Esophagus muscularis mucosa (tissue), 4 donors: ENCODE results near the gene CD74. TPM values are rescaled to one million over a fixed set of nuclear protein-coding genes. Genes with fewer than 3 reads are reported as not detected.

Experiments
- DNase-seq: peaks from one replicate; pipeline ENCODE4 v3.0.0-alpha.2; 2017; ENCODE audit errors: extremely low spot score
- H3K27ac ChIP-seq, 4 donors: fragments of 200-600 bp; sonication (generic); replicated peaks in 1 of 4; 1 replicate in 3 of 4; 2 replicates in 1 of 4; pipeline ENCODE4 v1.5.1; 2016 to 2019; ENCODE audit warnings: mild to moderate bottlenecking in 1 of 4
- H3K27me3 ChIP-seq, 4 donors: fragments of 200-600 bp; sonication (generic); one replicate each; pipeline versions ENCODE4 v1.5.1 to v1.6.0; 2016 to 2019
- H3K36me3 ChIP-seq, 4 donors: fragments of 200-600 bp; sonication (generic); one replicate each; pipeline ENCODE4 v1.5.1; 2016 to 2019
- H3K4me1 ChIP-seq, 4 donors: fragments of 200-600 bp; sonication (generic); one replicate each; pipeline ENCODE4 v1.5.1; 2016 to 2019
- H3K4me3 ChIP-seq, 4 donors: fragments of 200-600 bp; sonication (generic); 1 replicate in 2 of 4; 2 replicates in 2 of 4; pipeline ENCODE4 v1.5.1; 2016 to 2019; ENCODE audit warnings: mild to moderate bottlenecking in 4 of 4, moderate library complexity in 1 of 4
- H3K9me3 ChIP-seq, 4 donors: fragments of 200-600 bp; sonication (generic); 1 replicate in 3 of 4; 2 replicates in 1 of 4; pipeline ENCODE4 v1.5.1; 2016 to 2019
- CTCF ChIP-seq, 3 experiments: fragments of 200-600 bp in 2 of 3; fragments of 450-650 bp in 1 of 3; sonication (generic) in 2 of 3; IDR thresholded peaks; one replicate each; pipeline ENCODE4 v1.5.1; 2017 to 2019; ENCODE audit warnings: antibody characterized with exemption in 3 of 3, mild to moderate bottlenecking in 2 of 3, moderate library complexity in 1 of 3
- EP300 ChIP-seq: sonication (generic); formaldehyde crosslinking; IDR thresholded peaks from one replicate; pipeline ENCODE4 v1.6.1; 2017; ENCODE audit warnings: antibody characterized with exemption
- POLR2A ChIP-seq: fragments of 450-650 bp; IDR thresholded peaks from one replicate; pipeline ENCODE4 v1.6.1; 2017; ENCODE audit warnings: antibody characterized with exemption, moderate library complexity, mild to moderate bottlenecking, low read depth
- POLR2AphosphoS5 ChIP-seq, 2 donors: sonication (generic); formaldehyde crosslinking; IDR thresholded peaks; one replicate each; pipeline ENCODE4 v1.6.1; 2017; ENCODE audit warnings: antibody characterized with exemption in 2 of 2
- WGBS: methylation state at CpG from one replicate; pipeline ENCODE4 v1.1.5; 2018; 5-methylcytosine and 5-hydroxymethylcytosine counted together
- intact Hi-C: fragments of 100-400 bp; cut with DNase I; formaldehyde crosslinking; loops from one replicate; pipeline ENCODE4 v1.15.1; 2023
- total RNA-seq, 4 donors: library from RNA; depleted of rRNA; stranded (reverse); fragments of >200 nt; gene quantifications; one replicate each; pipeline versions ENCODE4 v1.1.0 to v1.2.1, GENCODE V29; 2016

Gene CD74
- total RNA-seq, 4 donors from 2014 or later: 270 to 595 (median 555) TPM

DNA sequence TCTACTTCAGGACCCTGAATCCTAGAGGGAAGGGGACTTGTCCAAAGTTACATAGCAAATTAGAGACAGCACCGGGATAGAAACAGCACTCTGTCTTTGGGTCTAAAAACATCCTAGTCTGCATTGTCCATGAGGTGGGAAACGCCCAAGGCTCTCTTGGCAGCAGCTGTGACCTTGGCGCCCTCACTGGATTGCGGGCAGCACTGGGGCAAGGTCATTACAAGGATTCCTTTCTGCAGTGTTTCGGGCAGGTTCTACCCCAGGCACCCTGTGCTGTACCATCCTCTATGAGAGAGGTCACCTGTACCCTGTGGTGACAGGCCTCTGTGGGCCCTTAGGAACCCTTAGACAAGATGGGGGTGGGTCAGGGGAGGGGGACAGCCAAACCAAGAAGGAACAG lies 8.6 kb downstream of the CD74 start:
- 71% methylated on average over 5 of the region's 5 CpGs for WGBS
- H3K27me3 ChIP-seq: no peaks in the 10 kb centered on the region
- no peak overlapping the region for H3K4me3 ChIP-seq
- intact Hi-C loops: no loop called here
- TF ChIP-seq POLR2A (no peak), CTCF (IDR thresholded peaks at IDR 0.05) (no peak), EP300 (no peak)
- H3K27ac ChIP-seq: no peak overlapping the region
- H3K36me3 ChIP-seq: peaks cover 21 to 78% (median 58%) of the 10 kb centered on the region in 4 donors
- no peaks in the 10 kb centered on the region for H3K9me3 ChIP-seq
- peaks cover 4 to 17% (median 13%) of the 10 kb centered on the region in 4 donors for H3K4me1 ChIP-seq
- DNase-seq: no peak

DNA sequence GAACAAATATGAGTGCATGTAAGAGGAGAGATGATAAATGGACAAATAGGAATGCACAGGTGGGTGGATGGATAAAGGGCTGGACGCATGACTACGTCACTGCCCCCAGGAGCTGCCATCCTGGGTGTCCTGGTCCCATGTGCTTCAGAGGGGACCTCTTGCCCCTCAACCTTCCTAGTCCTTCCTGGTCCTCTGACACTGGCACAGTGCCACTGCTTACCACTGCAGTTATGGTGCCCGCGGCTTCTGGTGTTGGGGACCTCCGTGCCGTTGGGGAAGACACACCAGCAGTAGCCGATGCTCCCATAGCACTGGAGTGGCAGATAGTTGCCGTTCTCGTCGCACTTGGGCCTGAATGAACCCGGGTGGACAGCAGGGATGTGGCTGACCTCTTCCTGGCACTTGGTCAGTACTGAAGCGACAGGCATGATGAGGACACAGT lies 9.8 kb downstream of the CD74 start:
- WGBS: 95% methylated on average over 10 of the region's 12 CpGs
- H3K27ac ChIP-seq: no peak overlapping the region
- TF ChIP-seq POLR2AphosphoS5 (IDR thresholded peaks at IDR 0.05) (no peak), EP300 (no peak), CTCF (IDR thresholded peaks at IDR 0.05) (no peak), POLR2A (no peak)
- no peak for DNase-seq
- peaks cover 4 to 7% (median 5%) of the 10 kb centered on the region in 4 donors for H3K4me1 ChIP-seq
- peaks cover 24 to 90% (median 69%) of the 10 kb centered on the region in 4 donors for H3K36me3 ChIP-seq
- intact Hi-C loops: no loop called here
- H3K9me3 ChIP-seq: no peaks in the 10 kb centered on the region
- no peak overlapping the region for H3K4me3 ChIP-seq
- H3K27me3 ChIP-seq: no peaks in the 10 kb centered on the region

DNA sequence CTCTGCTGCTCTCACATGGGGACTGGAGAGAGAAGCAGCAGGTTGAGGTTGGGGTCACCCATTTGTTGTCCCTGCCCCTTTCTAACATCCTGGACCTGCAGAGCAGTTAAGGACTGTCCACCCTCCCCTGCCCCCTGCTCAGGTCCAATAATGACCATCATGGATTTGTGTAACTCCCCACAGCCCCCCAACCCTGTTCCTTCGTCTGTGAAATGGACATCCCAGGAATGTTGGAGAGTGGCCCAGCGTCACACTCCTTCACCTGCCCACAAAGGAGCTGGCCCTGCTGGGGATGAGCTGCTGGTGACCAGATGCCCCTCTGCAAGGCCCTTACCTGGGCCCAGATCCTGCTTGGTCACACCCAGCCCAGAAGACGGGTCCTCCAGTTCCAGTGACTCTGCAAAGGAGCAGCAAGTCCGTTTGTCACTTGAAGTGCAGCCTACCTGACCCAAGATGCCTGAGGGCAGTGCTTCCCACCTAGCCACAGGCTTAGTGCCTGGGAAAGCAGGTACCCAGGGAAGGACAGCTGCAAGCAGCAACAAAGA lies 10.4 kb downstream of the CD74 start:
- WGBS: 60% methylated on average over 2 of the region's 4 CpGs
- H3K27ac ChIP-seq: no peak overlapping the region
- H3K4me3 ChIP-seq: no peak overlapping the region
- TF ChIP-seq POLR2AphosphoS5 (IDR thresholded peaks at IDR 0.05): no peak
- no peak for TF ChIP-seq CTCF (IDR thresholded peaks at IDR 0.05)
- TF ChIP-seq POLR2A: no peak
- TF ChIP-seq EP300: no peak
- no peak for DNase-seq
- H3K36me3 ChIP-seq: peaks cover 24 to 96% (median 74%) of the 10 kb centered on the region in 4 donors
- H3K9me3 ChIP-seq: no peaks in the 10 kb centered on the region
- H3K4me1 ChIP-seq: peaks cover 4 to 6% (median 4%) of the 10 kb centered on the region in 4 donors
- H3K27me3 ChIP-seq: no peaks in the 10 kb centered on the region
- intact Hi-C loops: no loop called here

DNA sequence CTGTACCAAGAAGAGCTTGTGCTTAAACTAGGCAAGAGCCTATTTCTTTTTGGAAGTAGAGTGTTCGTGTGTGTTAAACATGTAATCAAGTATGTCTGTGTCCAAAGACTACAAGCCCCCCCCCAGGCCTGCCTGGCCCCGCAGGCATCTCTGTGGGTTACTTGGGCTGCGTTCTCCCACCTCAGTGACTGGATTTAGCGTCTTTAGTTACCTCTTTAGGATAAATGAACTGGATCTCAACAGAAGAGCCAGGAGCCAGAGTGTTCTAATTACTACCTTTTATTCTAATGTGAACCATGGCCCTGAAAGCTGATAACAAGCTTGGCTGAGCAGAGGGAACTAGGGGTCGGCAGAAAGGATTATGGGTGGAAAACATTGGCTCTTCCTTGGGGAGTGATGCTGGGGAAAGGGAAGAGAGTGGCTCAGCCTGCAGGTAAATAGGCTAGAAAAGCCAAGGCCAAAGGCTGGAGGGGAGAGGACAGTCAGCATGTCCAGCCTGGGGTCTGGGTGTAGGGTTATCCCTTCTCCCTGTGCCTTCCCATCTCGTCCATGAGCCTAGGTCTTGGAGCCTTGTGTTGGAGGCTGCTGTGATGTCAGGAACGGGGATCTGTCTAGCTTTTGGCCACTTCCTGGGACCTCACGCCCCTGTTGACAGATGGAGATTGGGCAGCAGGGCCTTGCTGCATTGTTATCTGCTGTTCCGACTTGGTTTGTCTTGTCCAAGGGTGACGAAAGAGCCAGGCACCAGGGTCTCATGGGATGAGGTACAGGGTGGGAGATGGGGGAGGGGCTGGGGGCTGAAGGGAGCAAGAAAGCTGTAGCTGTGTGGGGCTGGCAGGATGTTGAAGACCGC lies 11.1 kb downstream of the CD74 start:
- H3K27me3 ChIP-seq: no peaks in the 10 kb centered on the region
- no peak overlapping the region for H3K4me3 ChIP-seq
- TF ChIP-seq EP300 (no peak), CTCF (IDR thresholded peaks at IDR 0.05) (no peak), POLR2A (no peak), POLR2AphosphoS5 (IDR thresholded peaks at IDR 0.05) (no peak)
- 81% methylated on average over 11 of the region's 11 CpGs for WGBS
- no peaks in the 10 kb centered on the region for H3K9me3 ChIP-seq
- H3K27ac ChIP-seq: no peak overlapping the region
- DNase-seq: no peak
- intact Hi-C loops: no loop called here
- H3K36me3 ChIP-seq: peaks cover 27 to 99% (median 80%) of the 10 kb centered on the region in 4 donors
- H3K4me1 ChIP-seq: peaks cover under 1 to 4% (median 3%) of the 10 kb centered on the region in 4 donors
